ENCODE results near the gene INMT. TPM values are rescaled to one million over a fixed set of nuclear protein-coding genes. Genes with fewer than 3 reads are reported as not detected.

Gene INMT
- total and polyA plus RNA-seq, 10 of the 15 experiments (the other 5 are each of a cell fraction or from before 2014, with no cell fraction given), result 0.03 to 0.20 (median 0.10) TPM; not detected in 7

- CTCF ChIA-PET, result interaction anchor here (0.8 to 2.1 kb wide), 5 partner anchors 55 to 327 kb away, joined by 3 to 5 read pairs (median 4); no protein-coding TSS in a partner anchor
- no peak overlapping the region for H3K9ac ChIP-seq (ENCODE audit: control insufficient read depth, insufficient read depth, low read length)
- POLR2A ChIA-PET, result no interaction called here
- ATAC-seq, result no peak
- no peak overlapping the region for H3K27ac ChIP-seq (ENCODE audit: control insufficient read depth, insufficient read depth)
- TF ChIP-seq YBX1 (IDR thresholded peaks at IDR 0.05), result no peak
- TF ChIP-seq ZBTB40 (IDR thresholded peaks at IDR 0.05; ENCODE audit: borderline replicate concordance), result no peak
- no peak for TF ChIP-seq CTCF (IDR thresholded peaks at IDR 0.05 in 2 of 3, conservative IDR thresholded peaks at IDR 0.05 in 1 of 3; ENCODE audit: control insufficient read depth in 2 of 3, extremely low read depth in 1 of 3, insufficient read depth in 1 of 3, low read depth in 3 of 3, low read length in 3 of 3)
- no peak for TF ChIP-seq RELB (IDR thresholded peaks at IDR 0.05; ENCODE audit: low read depth)
- FAIRE-seq, result no peak
- no peaks in the 10 kb centered on the region for H3K9me3 ChIP-seq (replicated peaks; ENCODE audit: control insufficient read depth, insufficient read depth, low read length)
- no TSS peak for BruUV-seq (replicated peaks)
- intact Hi-C loops (cut with micrococcal nuclease; ENCODE audit: unreplicated experiment) (no loop called here), in situ Hi-C loops (cut with MboI) (no loop called here)
- H3K4me3 ChIP-seq, result no peak overlapping the region
- H4K20me1 ChIP-seq (ENCODE audit: control insufficient read depth, insufficient read depth), result no peaks in the 10 kb centered on the region
- no peaks in the 10 kb centered on the region for H3K27me3 ChIP-seq (replicated peaks in 1 of 2; ENCODE audit: control insufficient read depth in 2 of 2, insufficient read depth in 2 of 2, low read length in 1 of 2)
- SMC1A ChIA-PET (ENCODE audit: uncharacterized antibody, unreplicated experiment), result interaction anchor here (0.6 kb wide), 1 partner anchor 11 kb away, joined by 3 read pairs; no protein-coding TSS in a partner anchor
- H3K36me3 ChIP-seq (ENCODE audit: control insufficient read depth in 2 of 2, insufficient read depth in 2 of 2, low read length in 1 of 2), result no peaks in the 10 kb centered on the region
- no peaks in the 10 kb centered on the region for H3K79me2 ChIP-seq (ENCODE audit: control insufficient read depth, insufficient read depth, low read length)
- H2AFZ ChIP-seq (ENCODE audit: control insufficient read depth, low read depth, low read length), result no peak overlapping the region
- no peak for DNase-seq (ENCODE audit: low read depth, low spot score)
- RAD21 ChIA-PET (ENCODE audit: unreplicated experiment), result no interaction called here
- no peak overlapping the region for H3K4me2 ChIP-seq (ENCODE audit: control insufficient read depth, insufficient read depth)
- WGBS (ENCODE audit: insufficient coverage, insufficient replicate concordance, low lambda C conversion rate, missing lambda C conversion rate), result 48% methylated on average over 2 of the region's 2 CpGs
- H3K4me1 ChIP-seq (ENCODE audit: control insufficient read depth, insufficient read depth, low read length), result peaks cover 16% of the 10 kb centered on the region
Measured at GRCh38 chr7:30795161-30795948, 43.4 kb downstream of the INMT start.
